CD4-positive, alpha-beta T cell treated with Interleukin-10 for 1 hour (primary cell): ENCODE data around the gene WFDC1.

ENCODE experiments used
- DNase-seq: peaks from one replicate; pipeline ENCODE4 v3.0.0-alpha.2; 2020

Gene WFDC1

GRCh38 chr16:84303516-84303915 lies 8.8 kb downstream of the WFDC1 start:
- no peak for DNase-seq

- DNase-seq: no peak
Observed at GRCh38 chr16:84306564-84306963, 11.9 kb downstream of the WFDC1 start.

GRCh38 chr16:84307209-84307954 lies 12.7 kb downstream of the WFDC1 start:
- no peak for DNase-seq

GRCh38 chr16:84308120-84308519 lies 13.4 kb downstream of the WFDC1 start:
- no peak for DNase-seq

- no peak for DNase-seq
Observed at GRCh38 chr16:84310642-84311041, 16.0 kb downstream of the WFDC1 start.

- no peak for DNase-seq
Observed at GRCh38 chr16:84312783-84313382, 18.2 kb downstream of the WFDC1 start.

DNA sequence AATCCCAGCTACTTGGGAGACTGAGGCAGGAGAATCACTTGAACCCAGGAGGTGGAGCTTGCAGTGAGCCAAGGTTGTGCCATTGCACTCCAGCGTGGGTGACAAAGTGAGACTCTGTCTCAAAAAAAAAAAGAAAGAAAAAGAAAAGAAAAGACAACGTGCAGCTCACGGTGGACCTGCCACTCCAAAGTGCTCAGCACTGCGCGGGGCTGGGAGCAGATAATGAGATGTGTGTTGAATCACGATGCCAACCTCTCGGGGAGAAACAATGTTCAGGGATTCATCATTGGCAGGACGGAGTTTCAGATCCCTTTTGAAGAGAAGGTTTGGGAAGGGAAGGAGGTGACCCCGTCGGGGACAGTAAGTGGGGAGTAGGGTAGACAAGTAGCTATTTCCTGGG lies 19.2 kb downstream of the WFDC1 start:
- no peak for DNase-seq

GRCh38 chr16:84314373-84314772 lies 19.7 kb downstream of the WFDC1 start:
- no peak for DNase-seq

DNA sequence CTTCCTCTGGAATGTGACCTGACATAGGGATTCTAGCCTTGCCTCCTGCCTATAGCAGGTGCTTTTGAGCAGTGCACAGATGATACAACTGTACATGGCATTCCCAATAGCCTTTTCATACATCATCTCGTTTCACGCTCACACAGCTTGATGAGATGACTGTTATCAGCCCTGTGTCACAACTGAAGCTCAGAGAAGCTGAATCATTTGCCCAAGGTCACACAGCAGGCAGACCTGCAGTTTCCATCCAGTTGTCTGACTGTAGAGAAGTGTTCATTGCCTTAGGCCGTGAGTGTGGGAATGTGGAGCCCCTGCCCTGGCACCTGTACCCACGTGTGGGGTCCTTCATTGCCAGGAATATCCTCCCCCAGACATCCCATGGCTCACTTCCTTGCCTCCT lies 20.1 kb downstream of the WFDC1 start:
- DNase-seq: no peak

DNA sequence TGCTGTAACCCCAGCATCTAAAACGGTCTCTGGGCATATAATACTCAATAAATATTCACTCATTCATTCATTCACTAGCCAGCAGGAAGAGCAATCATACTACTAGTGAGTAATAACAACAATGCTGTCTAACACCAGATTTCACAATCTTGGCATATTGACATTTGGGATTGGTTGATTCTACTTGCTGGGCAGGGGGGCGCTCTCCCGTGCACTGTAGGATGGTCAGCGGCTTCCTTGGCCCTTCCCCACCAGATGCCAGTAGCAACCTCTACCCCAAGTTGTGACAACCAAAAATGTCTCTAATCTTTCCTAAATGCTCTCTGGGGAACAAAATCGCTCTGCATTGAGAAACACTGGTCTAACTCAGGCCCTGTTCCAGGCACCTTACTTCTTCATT lies 20.7 kb downstream of the WFDC1 start:
- no peak for DNase-seq

DNA sequence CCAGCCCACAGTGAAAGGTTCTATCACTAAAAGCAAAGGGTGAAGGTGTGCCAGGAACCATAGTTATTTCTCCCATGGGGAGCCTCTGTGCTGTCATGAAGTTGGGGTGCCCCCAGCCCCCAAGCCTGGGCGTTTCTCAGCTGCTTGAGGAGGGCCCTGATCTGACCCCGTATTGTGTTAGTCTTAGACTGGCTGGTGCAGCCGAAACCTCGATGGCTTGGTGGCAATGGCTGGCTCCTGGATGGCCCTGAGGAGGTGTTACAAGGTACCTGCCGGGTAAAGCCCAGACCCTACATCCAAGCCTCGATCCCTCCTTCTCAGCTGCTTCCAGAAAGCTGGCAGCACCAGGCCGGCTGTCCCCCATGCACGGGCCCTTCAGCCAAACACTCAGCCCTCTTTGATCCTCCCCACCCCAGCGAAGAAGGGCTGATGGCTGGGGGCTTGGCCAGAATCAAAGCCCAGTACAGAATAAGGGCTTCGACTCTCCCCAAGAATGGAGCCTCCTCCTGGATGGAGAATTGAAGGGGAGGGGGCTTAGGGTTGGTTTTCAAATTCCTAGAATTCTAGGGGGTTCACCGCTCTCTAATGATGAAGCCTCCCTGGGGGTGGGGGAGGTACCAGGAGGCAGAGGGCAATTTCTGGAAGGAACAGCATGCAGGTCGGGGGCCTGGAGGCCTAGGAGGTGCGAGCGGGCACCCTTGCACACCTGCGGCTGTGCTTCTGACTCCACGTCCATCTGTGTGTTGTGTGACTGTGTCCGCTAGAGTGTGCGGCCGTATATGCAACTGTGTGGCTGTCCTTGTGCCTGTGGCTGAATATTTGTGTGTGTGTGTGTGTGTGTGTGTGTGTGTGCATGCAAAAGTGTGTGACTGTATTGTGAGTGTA lies 23.7 kb downstream of the WFDC1 start:
- DNase-seq: no peak

- no peak for DNase-seq
Observed at GRCh38 chr16:84319146-84319760, 24.6 kb downstream of the WFDC1 start.

DNA sequence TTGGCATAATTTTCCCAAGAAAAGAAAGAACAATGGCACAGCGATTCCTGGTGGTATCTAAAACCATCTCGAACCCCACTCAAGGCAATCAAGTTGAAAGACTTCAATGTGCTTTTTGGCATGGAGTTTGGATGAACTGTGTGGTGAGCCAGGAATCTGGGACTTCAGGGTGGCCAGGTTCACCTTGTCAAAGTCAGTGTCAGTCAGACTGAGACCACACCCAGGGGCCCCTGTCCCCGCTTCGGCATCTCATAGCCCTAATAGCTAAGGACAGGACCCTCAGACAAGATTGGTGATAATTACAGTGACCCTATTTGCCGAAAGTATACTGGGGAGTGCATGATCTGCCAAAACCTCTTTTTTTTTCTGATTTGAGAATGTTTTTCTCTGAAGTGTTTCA lies 25.8 kb downstream of the WFDC1 start:
- DNase-seq: no peak

- DNase-seq: no peak
Observed at GRCh38 chr16:84321932-84322331, 27.3 kb downstream of the WFDC1 start.

DNA sequence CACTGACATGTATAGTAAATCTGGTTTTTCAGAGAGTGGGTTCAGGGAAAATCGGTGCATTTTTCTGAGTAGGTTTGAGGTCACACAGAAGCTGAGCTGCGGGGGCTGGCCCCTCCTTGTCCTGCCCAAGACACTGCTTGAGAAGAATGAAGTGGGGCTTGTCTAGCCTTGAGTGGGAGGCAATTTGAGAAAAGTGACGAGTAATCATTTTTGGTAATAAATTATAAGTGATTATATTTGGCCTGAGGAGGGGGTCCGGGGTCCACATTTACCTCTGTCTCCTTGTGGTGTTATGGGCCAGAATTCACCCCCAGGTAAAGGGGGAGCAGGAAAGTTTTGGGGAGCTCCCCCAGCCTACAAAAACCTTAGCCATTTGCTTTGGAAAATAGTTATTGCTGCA lies 28.1 kb downstream of the WFDC1 start:
- no peak for DNase-seq

GRCh38 chr16:84323606-84324005 lies 28.9 kb downstream of the WFDC1 start:
- DNase-seq: no peak

DNA sequence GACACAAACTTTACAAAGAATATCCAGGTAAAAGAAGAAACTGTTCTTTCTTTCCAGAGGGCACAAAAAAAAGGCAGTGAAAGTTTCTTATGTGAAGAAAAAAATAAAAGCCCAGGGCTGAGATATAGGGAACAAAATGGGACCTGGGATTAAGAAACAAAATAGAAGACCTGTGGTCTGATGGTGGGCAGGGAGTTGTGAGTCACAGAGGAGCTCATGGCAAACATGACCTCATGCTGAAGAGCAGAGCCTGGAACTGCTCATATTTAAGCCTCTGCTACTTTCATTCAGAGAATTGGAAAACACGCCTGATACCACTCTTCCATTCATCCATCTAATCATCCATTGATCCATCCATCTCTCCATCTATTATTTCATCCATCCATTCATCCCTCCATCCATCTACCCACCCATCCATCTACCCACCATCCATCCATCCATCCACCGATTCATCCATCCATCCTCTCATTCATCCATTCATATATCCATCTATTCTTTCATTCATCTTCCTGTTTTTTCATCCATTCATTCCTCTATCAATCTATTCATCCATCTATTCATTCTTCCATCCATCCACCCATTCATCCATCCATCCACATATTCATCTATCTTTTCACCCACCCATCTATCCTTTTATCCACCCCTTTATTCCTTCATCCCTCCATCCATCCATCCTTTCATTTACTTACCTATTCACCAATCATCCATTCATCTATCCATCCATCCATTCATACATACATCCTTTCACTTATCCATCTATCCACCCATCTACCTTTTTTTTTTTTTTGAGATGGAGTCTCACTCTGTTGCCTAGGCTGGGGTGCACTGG lies 30.0 kb downstream of the WFDC1 start:
- DNase-seq: no peak

GRCh38 chr16:84326545-84326944 lies 31.9 kb downstream of the WFDC1 start:
- DNase-seq: no peak

GRCh38 chr16:84327926-84328505 lies 33.3 kb downstream of the WFDC1 start:
- no peak for DNase-seq

GRCh38 chr16:84329016-84329415 lies 34.3 kb downstream of the WFDC1 start:
- DNase-seq: no peak

- DNase-seq: no peak
Observed at GRCh38 chr16:84329843-84330684, 35.4 kb downstream of the WFDC1 start.
